ENCODE results near the gene PDE1C.

DNA sequence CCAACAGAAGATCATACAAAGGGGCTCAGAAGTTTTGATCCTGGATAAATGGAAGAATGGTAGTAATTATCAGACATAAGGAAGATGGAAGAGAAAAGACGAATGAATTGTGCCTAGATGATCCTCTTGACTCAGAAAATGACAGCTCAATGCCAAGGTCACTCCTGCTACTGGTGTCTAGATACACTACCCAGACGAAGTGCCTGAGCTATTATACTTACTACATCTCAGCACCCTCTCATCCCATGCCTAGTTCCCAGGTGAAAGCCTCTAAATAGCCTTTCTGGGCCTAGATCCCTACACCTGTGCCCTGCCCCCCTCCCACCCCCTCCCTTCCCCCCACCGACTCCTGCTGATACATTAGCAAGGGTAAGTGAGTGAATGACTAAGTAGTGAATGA lies 25.5 kb downstream of the PDE1C start:
- TF ChIP-seq, protein P1, sequence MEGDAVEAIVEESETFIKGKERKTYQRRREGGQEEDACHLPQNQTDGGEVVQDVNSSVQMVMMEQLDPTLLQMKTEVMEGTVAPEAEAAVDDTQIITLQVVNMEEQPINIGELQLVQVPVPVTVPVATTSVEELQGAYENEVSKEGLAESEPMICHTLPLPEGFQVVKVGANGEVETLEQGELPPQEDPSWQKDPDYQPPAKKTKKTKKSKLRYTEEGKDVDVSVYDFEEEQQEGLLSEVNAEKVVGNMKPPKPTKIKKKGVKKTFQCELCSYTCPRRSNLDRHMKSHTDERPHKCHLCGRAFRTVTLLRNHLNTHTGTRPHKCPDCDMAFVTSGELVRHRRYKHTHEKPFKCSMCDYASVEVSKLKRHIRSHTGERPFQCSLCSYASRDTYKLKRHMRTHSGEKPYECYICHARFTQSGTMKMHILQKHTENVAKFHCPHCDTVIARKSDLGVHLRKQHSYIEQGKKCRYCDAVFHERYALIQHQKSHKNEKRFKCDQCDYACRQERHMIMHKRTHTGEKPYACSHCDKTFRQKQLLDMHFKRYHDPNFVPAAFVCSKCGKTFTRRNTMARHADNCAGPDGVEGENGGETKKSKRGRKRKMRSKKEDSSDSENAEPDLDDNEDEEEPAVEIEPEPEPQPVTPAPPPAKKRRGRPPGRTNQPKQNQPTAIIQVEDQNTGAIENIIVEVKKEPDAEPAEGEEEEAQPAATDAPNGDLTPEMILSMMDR (IDR thresholded peaks at IDR 0.05) = no peak
- TF ChIP-seq POLR2A (IDR thresholded peaks at IDR 0.05) = no peak
